Pancreas (tissue), 10 donors: Measurements from ENCODE around the gene USP38. TPM values are rescaled to one million over a fixed set of nuclear protein-coding genes. Genes with fewer than 3 reads are reported as not detected.
"Not testable (repeated sequence)": the region's sequence is repeated elsewhere in the genome, so short reads cannot be mapped to it uniquely, and the experiment has no call there.

ENCODE experiments used
- ATAC-seq, 4 donors: fragments of 200-7000 bp; cut with Tn5 transposase; one replicate each; pipeline versions ENCODE4 v1.8.0 to v1.9.1; 2020; ENCODE audit warnings: mild to moderate bottlenecking in 4 of 4, moderate library complexity in 4 of 4
- DNase-seq, 6 donors: peaks; one replicate each; pipeline ENCODE4 v3.0.0-alpha.2; 2020
- FAIRE-seq: peaks from 2 replicates; lab custom pipeline; 2012; peaks lifted over from hg19 to GRCh38; lab: Jason Lieb, UNC
- H3K27ac ChIP-seq, 4 donors: fragments of 200-600 bp; sonication (generic); 1 replicate in 3 of 4; 2 replicates in 1 of 4; pipeline versions ENCODE4 v1.5.0 to v1.8.0; 2020
- H3K27me3 ChIP-seq, 4 donors: fragments of 200-600 bp; one replicate each; pipeline ENCODE4 v1.8.0; 2021
- H3K36me3 ChIP-seq, 3 donors: fragments of 200-600 bp; sonication (generic) in 1 of 3; one replicate each; pipeline versions ENCODE4 v1.5.0 to v1.8.0; 2020 to 2021
- H3K4me1 ChIP-seq, 3 donors: fragments of 200-600 bp; one replicate each; pipeline ENCODE4 v1.8.0; 2021
- H3K4me3 ChIP-seq, 4 donors: fragments of 200-600 bp; sonication (generic) in 2 of 4; one replicate each; pipeline versions ENCODE4 v1.5.0 to v1.8.0; 2020 to 2021
- H3K9me3 ChIP-seq, 4 donors: fragments of 200-600 bp; one replicate each; pipeline ENCODE4 v1.8.0; 2021
- WGBS, 2 donors: extraction: QIAGEN DNeasy Blood & Tissue Kit; methylation state at CpG; one replicate each; pipeline ENCODE4 v1.1.7; 2013; 5-methylcytosine and 5-hydroxymethylcytosine counted together
- intact Hi-C, 3 donors: fragments of 100-400 bp; cut with DNase I; formaldehyde crosslinking; loops; one replicate each; pipeline versions ENCODE4 v1.11.1 to v1.14.2; 2022
- polyA plus RNA-seq, 2 donors: library from polyadenylated mRNA; stranded (reverse); fragments of 200-250 nt; gene quantifications; one replicate each; pipeline ENCODE4 v1.2.3, GENCODE V29; 2013
- total RNA-seq, 6 donors: library from RNA; stranded (reverse); fragmentation: NEBNext Ultra II Directional in 4 of 6; extraction: Animal tissue kit (Norgen Biotek cat#: 25700) in 4 of 6; gene quantifications; one replicate each; pipeline versions ENCODE4 v1.2.1 to v1.2.4, GENCODE V29; 2021 to 2023
- TF ChIP-seq, protein P1 (sequence below), 4 donors: fragments of 200-600 bp; sonication (generic) in 3 of 4; IDR thresholded peaks; one replicate each; pipeline versions ENCODE4 v1.5.0 to v1.8.0; 2021; ENCODE audit warnings: antibody characterized with exemption in 4 of 4
- donor health status: healthy with polysubstance abuse.
- donor health status: DM: no; HTN: no; CAD: no; lungs with moderate emphysema.
- donor health status: DM: no; HTN: no; CAD: no.
- donor health status: control.
- donor health status: control.
- donor health status: Bipolar disorder and iron deficiency.
- donor health status: DM: yes; HTN: yes; CAD: no.
- donor health status: DM: no; HTN: no; CAD: no.
- donor health status: DM: no; HTN: no; CAD: no.
- donor health status: DM: yes; HTN: yes; CAD: no.

USP38 gene
- total and polyA plus RNA-seq, 8 donors: 2.4 to 13.6 (median 8.8) TPM

- Histone ChIP-seq H3K4me3 (no peak overlapping the region), H3K9me3 (no peaks in the 10 kb centered on the region), H3K4me1 (no peaks in the 10 kb centered on the region), H3K36me3 (peaks cover 0 to 8% (median 0%) of the 10 kb centered on the region in 3 donors), H3K27ac (no peak overlapping the region), H3K27me3 (no peaks in the 10 kb centered on the region)
- DNase-seq (no peak), FAIRE-seq (no peak), ATAC-seq (peak in 1 of 4 donors; percentile 25)
- 82 to 83% methylated on average over 6 of the region's 6 CpGs for WGBS, 2 donors
- TF ChIP-seq, protein P1, sequence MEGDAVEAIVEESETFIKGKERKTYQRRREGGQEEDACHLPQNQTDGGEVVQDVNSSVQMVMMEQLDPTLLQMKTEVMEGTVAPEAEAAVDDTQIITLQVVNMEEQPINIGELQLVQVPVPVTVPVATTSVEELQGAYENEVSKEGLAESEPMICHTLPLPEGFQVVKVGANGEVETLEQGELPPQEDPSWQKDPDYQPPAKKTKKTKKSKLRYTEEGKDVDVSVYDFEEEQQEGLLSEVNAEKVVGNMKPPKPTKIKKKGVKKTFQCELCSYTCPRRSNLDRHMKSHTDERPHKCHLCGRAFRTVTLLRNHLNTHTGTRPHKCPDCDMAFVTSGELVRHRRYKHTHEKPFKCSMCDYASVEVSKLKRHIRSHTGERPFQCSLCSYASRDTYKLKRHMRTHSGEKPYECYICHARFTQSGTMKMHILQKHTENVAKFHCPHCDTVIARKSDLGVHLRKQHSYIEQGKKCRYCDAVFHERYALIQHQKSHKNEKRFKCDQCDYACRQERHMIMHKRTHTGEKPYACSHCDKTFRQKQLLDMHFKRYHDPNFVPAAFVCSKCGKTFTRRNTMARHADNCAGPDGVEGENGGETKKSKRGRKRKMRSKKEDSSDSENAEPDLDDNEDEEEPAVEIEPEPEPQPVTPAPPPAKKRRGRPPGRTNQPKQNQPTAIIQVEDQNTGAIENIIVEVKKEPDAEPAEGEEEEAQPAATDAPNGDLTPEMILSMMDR (IDR thresholded peaks at IDR 0.05): no peak
- intact Hi-C loops: no loop called here
Measured at GRCh38 chr4:143225167-143225566, 40.5 kb downstream of the USP38 start.

DNA sequence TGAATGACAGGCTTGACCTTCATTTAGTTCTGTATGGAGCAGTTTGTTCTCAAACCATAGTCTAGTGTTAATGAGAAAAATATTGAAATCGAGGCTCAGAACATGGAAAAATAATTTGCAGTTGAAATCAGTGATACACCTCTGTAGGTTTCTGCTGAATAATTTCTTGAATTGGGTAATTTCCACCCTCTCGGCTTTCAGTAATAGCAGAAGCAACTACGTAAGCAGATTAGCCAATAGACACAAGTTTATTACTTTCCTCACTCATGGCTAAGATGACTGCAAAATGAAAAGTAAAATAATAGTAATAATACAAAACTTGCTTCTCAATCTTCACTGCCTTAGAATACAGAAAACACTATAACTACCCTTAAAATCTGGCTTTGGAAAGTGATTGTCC is 46.0 kb downstream of the USP38 start:
- no peaks in the 10 kb centered on the region for H3K9me3 ChIP-seq
- TF ChIP-seq, protein P1 (IDR thresholded peaks at IDR 0.05): no peak
- ATAC-seq (no peak), FAIRE-seq (no peak), DNase-seq (no peak)
- H3K27ac ChIP-seq: no peak overlapping the region
- H3K4me3 ChIP-seq: no peak overlapping the region
- WGBS, 2 donors: 80 to 83% methylated on average over 3 of the region's 3 CpGs
- H3K27me3 ChIP-seq: no peaks in the 10 kb centered on the region
- intact Hi-C loops: no loop called here
- H3K36me3 ChIP-seq: no peaks in the 10 kb centered on the region
- H3K4me1 ChIP-seq: no peaks in the 10 kb centered on the region

DNA sequence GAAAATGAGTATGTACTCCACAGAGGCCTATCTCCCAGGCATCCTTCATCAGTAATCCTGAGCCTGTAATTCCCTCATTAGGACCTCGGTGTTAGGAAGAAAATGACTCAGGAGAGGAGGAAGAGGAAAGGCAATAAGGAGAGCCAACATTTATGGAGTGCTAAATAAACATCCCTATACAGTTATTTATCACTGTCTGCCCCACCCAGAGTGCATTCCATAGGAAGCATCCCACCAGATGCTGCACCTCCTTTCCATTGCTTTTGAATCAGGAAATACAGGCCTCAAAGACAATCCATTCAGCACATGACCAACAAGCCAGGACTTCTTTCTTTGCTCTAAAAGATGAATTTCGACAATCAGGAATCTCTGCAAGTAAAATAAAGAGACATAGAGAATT is 47.6 kb downstream of the USP38 start:
- 78 to 81% methylated on average over 2 of the region's 2 CpGs for WGBS, 2 donors
- H3K4me3 ChIP-seq: no peak overlapping the region
- intact Hi-C loops: no loop called here
- no peak overlapping the region for H3K27ac ChIP-seq
- H3K27me3 ChIP-seq: no peaks in the 10 kb centered on the region
- H3K4me1 ChIP-seq: no peaks in the 10 kb centered on the region
- ATAC-seq (no peak), DNase-seq (no peak), FAIRE-seq (no peak)
- no peaks in the 10 kb centered on the region for H3K9me3 ChIP-seq
- no peaks in the 10 kb centered on the region for H3K36me3 ChIP-seq
- TF ChIP-seq, protein P1 (IDR thresholded peaks at IDR 0.05): no peak

DNA sequence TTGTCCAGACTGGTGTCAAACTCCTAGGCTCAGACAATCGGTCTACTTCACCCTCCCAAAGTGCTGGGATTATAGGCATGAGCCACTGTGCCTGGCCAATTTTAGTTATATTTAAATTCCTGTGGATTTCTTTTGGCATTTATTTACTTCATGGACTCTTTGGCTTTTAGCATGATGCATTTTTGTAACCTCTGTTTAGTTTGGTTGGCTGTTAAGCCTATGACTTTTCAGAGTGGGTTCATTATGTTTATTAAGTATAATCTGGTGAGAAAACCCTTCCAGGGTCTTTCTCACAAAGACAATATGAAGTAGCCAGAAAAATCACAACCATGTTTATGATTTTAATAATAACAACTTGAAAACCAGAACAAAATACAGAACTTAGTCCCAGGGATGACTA is 49.4 kb downstream of the USP38 start:
- no peak for FAIRE-seq
- TF ChIP-seq, protein P1 (IDR thresholded peaks at IDR 0.05): no peak
- no peak for ATAC-seq
- H3K36me3 ChIP-seq: no peaks in the 10 kb centered on the region
- no peak for DNase-seq
- H3K27ac ChIP-seq: no peak overlapping the region
- H3K9me3 ChIP-seq: no peaks in the 10 kb centered on the region
- WGBS, 2 donors: 90 to 93% methylated on average over 1 of the region's 1 CpG
- H3K27me3 ChIP-seq: no peaks in the 10 kb centered on the region
- no peak overlapping the region for H3K4me3 ChIP-seq
- no peaks in the 10 kb centered on the region for H3K4me1 ChIP-seq
- intact Hi-C loops: no loop called here

DNA sequence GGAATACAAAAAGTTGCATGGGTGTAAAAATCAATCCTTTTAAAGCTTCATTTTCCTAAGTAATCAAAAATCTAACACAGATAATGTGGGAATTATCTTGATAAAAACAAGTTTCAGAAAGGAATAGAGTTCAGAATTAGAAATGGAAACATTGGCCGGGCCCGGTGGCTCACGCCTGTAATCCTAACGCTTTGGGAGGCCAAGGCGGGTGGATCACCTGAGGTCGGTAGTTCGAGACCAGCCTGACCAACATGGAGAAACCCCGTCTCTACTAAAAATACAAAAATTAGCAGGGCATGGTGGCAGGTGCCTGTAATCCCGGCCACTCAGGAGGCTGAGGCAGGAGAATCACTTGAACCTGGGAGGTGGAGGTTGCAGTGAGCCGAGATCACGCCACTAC is 52.5 kb downstream of the USP38 start:
- H3K9me3 ChIP-seq, DNase-seq, FAIRE-seq, H3K36me3 ChIP-seq, H3K27ac ChIP-seq, H3K4me3 ChIP-seq, intact Hi-C loops, H3K27me3 ChIP-seq, H3K4me1 ChIP-seq, ATAC-seq: not testable (repeated sequence)
- 94 to 99% methylated on average over 11 of the region's 11 CpGs for WGBS, 2 donors
